ELR (cell line): ENCODE measurements around the gene XRCC5.
"Not testable (repeated sequence)": the region's sequence is repeated elsewhere in the genome, so short reads cannot be mapped to it uniquely, and the experiment has no call there.

ENCODE experiments used
- DNase-seq: peaks from one replicate; pipeline ENCODE4 v3.0.0-alpha.2; 2015; ENCODE audit warnings: low read depth

The XRCC5 gene

GRCh38 chr2:216108967-216109921 lies at the start of gene XRCC5:
XRCC5 (plus strand) TSS chr2:216109348; CDS start chr2:216109437, 89 bp downstream.
- peak; percentile 97 for DNase-seq

- no peak for DNase-seq
Observed at GRCh38 chr2:216064014-216064630, 45.0 kb upstream of the XRCC5 start.

- DNase-seq = no peak
Observed at GRCh38 chr2:216064665-216065064, 44.5 kb upstream of the XRCC5 start.

- DNase-seq = peak; percentile 58
Observed at GRCh38 chr2:216066230-216066629, 42.9 kb upstream of the XRCC5 start.

- DNase-seq = no peak
Observed at GRCh38 chr2:216069028-216069427, 40.1 kb upstream of the XRCC5 start.

- no peak for DNase-seq
Observed at GRCh38 chr2:216070195-216070594, 39.0 kb upstream of the XRCC5 start.

- no peak for DNase-seq
Observed at GRCh38 chr2:216071111-216071851, 37.9 kb upstream of the XRCC5 start.

GRCh38 chr2:216072473-216072872 lies 36.7 kb upstream of the XRCC5 start:
- DNase-seq = no peak

- DNase-seq = no peak
Observed at GRCh38 chr2:216073773-216074172, 35.4 kb upstream of the XRCC5 start.

GRCh38 chr2:216074380-216074779 lies 34.8 kb upstream of the XRCC5 start:
- no peak for DNase-seq

GRCh38 chr2:216074794-216075193 lies 34.4 kb upstream of the XRCC5 start:
- peak; percentile 24 for DNase-seq

GRCh38 chr2:216075510-216076485 lies 33.4 kb upstream of the XRCC5 start:
- no peak for DNase-seq

GRCh38 chr2:216078776-216079175 lies 30.4 kb upstream of the XRCC5 start:
- DNase-seq = no peak

GRCh38 chr2:216080048-216080447 lies 29.1 kb upstream of the XRCC5 start:
- DNase-seq = not testable (repeated sequence)

- DNase-seq = no peak
Observed at GRCh38 chr2:216081012-216081411, 28.1 kb upstream of the XRCC5 start.

- peak; percentile 78 for DNase-seq
Observed at GRCh38 chr2:216081487-216082116, 27.5 kb upstream of the XRCC5 start, which contains the start of the genes PECR and TMEM169. PECR (minus strand) TSS chr2:216081809; CDS start chr2:216081741, 68 bp downstream. TMEM169 (plus strand) TSS chr2:216081919; CDS start chr2:216095964, 14,045 bp downstream.

GRCh38 chr2:216082117-216082711 lies 26.9 kb upstream of the XRCC5 start:
- DNase-seq = peak; percentile 16

- no peak for DNase-seq
Observed at GRCh38 chr2:216082805-216083204, 26.3 kb upstream of the XRCC5 start.

GRCh38 chr2:216083464-216084281 lies 25.5 kb upstream of the XRCC5 start:
- DNase-seq = peak; percentile 67
